H1 (cell line): Measurements from ENCODE around the gene DCAF8. TPM values are rescaled to one million over a fixed set of nuclear protein-coding genes. Genes with fewer than 3 reads are reported as not detected.

ENCODE experiments used
- CTCF ChIA-PET: fragments of 300-600 bp; sonication (Branson Sonifier 250); formaldehyde crosslinking; loops from one replicate; lab custom pipeline; 2021; ENCODE audit not compliant: partially characterized antibody; lab: Charles Lee
- POLR2A ChIA-PET: fragments of 300-600 bp; sonication (Branson Sonifier 250); formaldehyde crosslinking; loops from one replicate; lab custom pipeline; 2021; ENCODE audit warnings: inconsistent platforms; ENCODE audit not compliant: partially characterized antibody; lab: Charles Lee
- DNase-seq, 2 experiments: peaks; one replicate each; pipeline versions ENCODE4 v3.0.0 to v3.0.0-alpha.2; 2010 to 2022; ENCODE audit warnings: low spot score in 2 of 2, low read depth in 1 of 2, mixed read lengths in 1 of 2
- FAIRE-seq: peaks from 2 replicates; lab custom pipeline; 2011; peaks lifted over from hg19 to GRCh38; lab: Jason Lieb, UNC
- H2AFZ ChIP-seq: 2 replicates; pipeline ENCODE4 v1.8.1; 2012; ENCODE audit warnings: low read length, inconsistent platforms
- H2AK5ac ChIP-seq: 2 replicates; pipeline ENCODE4 v1.6.1; 2013; ENCODE audit warnings: low read depth, low read length
- H2BK120ac ChIP-seq: replicated peaks from 2 replicates; pipeline ENCODE3; 2013; ENCODE audit warnings: low read depth, low read length, inconsistent platforms
- H2BK12ac ChIP-seq: 2 replicates; pipeline ENCODE4 v1.6.1; 2013; ENCODE audit warnings: low read depth, low read length
- H2BK15ac ChIP-seq: 2 replicates; pipeline ENCODE4 v1.6.1; 2013; ENCODE audit warnings: low read length
- H2BK20ac ChIP-seq: 2 replicates; pipeline ENCODE4 v1.6.1; 2013; ENCODE audit warnings: low read length
- H2BK5ac ChIP-seq: 2 replicates; pipeline ENCODE4 v1.6.1; 2013; ENCODE audit warnings: low read depth, low read length
- H3K14ac ChIP-seq: 2 replicates; pipeline ENCODE4 v1.6.1; 2013; ENCODE audit warnings: inconsistent platforms; ENCODE audit not compliant: insufficient read length
- H3K18ac ChIP-seq: 2 replicates; pipeline ENCODE4 v1.6.1; 2013; ENCODE audit warnings: low read length; ENCODE audit errors: extremely low read depth
- H3K23ac ChIP-seq: 2 replicates; pipeline ENCODE4 v1.6.1; 2013; ENCODE audit warnings: inconsistent platforms; ENCODE audit not compliant: insufficient read length
- H3K23me2 ChIP-seq: 2 replicates; pipeline ENCODE4 v1.6.1; 2013; ENCODE audit warnings: low read depth, low read length
- H3K27ac ChIP-seq: 2 replicates; pipeline ENCODE4 v1.6.1; 2011; ENCODE audit warnings: low read depth, low read length, inconsistent platforms
- H3K27me3 ChIP-seq, 4 experiments: replicated peaks in 1 of 4; 1 replicate in 1 of 4; 2 replicates in 3 of 4; pipeline versions ENCODE4 v1.6.1 to v1.8.1; 2011 to 2013; ENCODE audit warnings: low read length in 3 of 4, mild to moderate bottlenecking in 3 of 4, inconsistent platforms in 2 of 4, mixed read lengths in 2 of 4, moderate library complexity in 1 of 4; ENCODE audit not compliant: control insufficient read depth in 3 of 4, insufficient read depth in 3 of 4; ENCODE audit errors: extremely low read depth in 1 of 4
- H3K36me3 ChIP-seq, 4 experiments: 2 replicates each; pipeline versions ENCODE4 v1.6.1 to v1.8.1; 2011 to 2013; ENCODE audit warnings: mild to moderate bottlenecking in 4 of 4, low read length in 3 of 4, moderate library complexity in 2 of 4, control low read depth in 1 of 4, inconsistent platforms in 1 of 4; ENCODE audit not compliant: insufficient read depth in 4 of 4, control insufficient read depth in 2 of 4
- H3K4ac ChIP-seq: replicated peaks from 2 replicates; pipeline ENCODE3; 2013; ENCODE audit warnings: low read length, low read depth, mixed read lengths, inconsistent platforms; ENCODE audit not compliant: insufficient read length
- H3K4me1 ChIP-seq, 4 experiments: replicated peaks in 1 of 4; 1 replicate in 1 of 4; 2 replicates in 3 of 4; pipeline versions ENCODE4 v1.6.1 to v1.8.1; 2011 to 2013; ENCODE audit warnings: low read length in 3 of 4, inconsistent platforms in 2 of 4, mixed read lengths in 1 of 4; ENCODE audit not compliant: insufficient read depth in 4 of 4, control insufficient read depth in 3 of 4
- H3K4me2 ChIP-seq, 2 experiments: 2 replicates each; pipeline versions ENCODE4 v1.6.1 to v1.8.1; 2011 to 2013; ENCODE audit warnings: low read depth in 2 of 2, low read length in 2 of 2, control low read depth in 1 of 2, inconsistent platforms in 1 of 2, mild to moderate bottlenecking in 1 of 2; ENCODE audit not compliant: insufficient read depth in 1 of 2
- H3K4me3 ChIP-seq, 4 experiments: fragments of 200-600, 300-600 bp in 1 of 4; sonication (generic), shearing (Covaris generic), sonication (Bioruptor Twin) in 1 of 4; 2 replicates each; pipeline versions ENCODE4 v1.5.1 to v1.8.1; 2011 to 2016; ENCODE audit warnings: low read length in 4 of 4, low read depth in 3 of 4, control low read depth in 2 of 4, inconsistent platforms in 2 of 4, mild to moderate bottlenecking in 2 of 4, mixed read lengths in 1 of 4, moderate library complexity in 1 of 4; ENCODE audit not compliant: insufficient read depth in 2 of 4; ENCODE audit errors: extremely low read depth in 1 of 4
- H3K56ac ChIP-seq: replicated peaks from 2 replicates; pipeline ENCODE3; 2013; ENCODE audit warnings: low read depth, mild to moderate bottlenecking, mixed read lengths, low read length, inconsistent platforms; ENCODE audit not compliant: insufficient read length
- H3K79me1 ChIP-seq: 2 replicates; pipeline ENCODE4 v1.6.1; 2013; ENCODE audit warnings: low read depth, low read length, control low read depth
- H3K79me2 ChIP-seq, 2 experiments: 2 replicates each; pipeline versions ENCODE4 v1.6.1 to v1.8.1; 2012 to 2013; ENCODE audit warnings: low read length in 2 of 2, mild to moderate bottlenecking in 2 of 2, inconsistent platforms in 1 of 2; ENCODE audit not compliant: insufficient read depth in 2 of 2, control insufficient read depth in 1 of 2
- H3K9ac ChIP-seq, 4 experiments: replicated peaks in 1 of 4; 1 replicate in 1 of 4; 2 replicates in 3 of 4; pipeline versions ENCODE4 v1.6.1 to v1.8.1; 2011 to 2013; ENCODE audit warnings: low read depth in 3 of 4, low read length in 3 of 4, control low read depth in 2 of 4, mild to moderate bottlenecking in 2 of 4, moderate library complexity in 2 of 4, inconsistent platforms in 1 of 4; ENCODE audit errors: extremely low read depth in 1 of 4
- H3K9me3 ChIP-seq, 2 experiments: 2 replicates each; pipeline versions ENCODE4 v1.6.1 to v1.8.1; 2012 to 2013; ENCODE audit warnings: mild to moderate bottlenecking in 2 of 2, moderate library complexity in 2 of 2, control low read depth in 1 of 2, inconsistent platforms in 1 of 2, low read depth in 1 of 2, low read length in 1 of 2, mixed read lengths in 1 of 2; ENCODE audit not compliant: insufficient read depth in 2 of 2
- H4K20me1 ChIP-seq, 2 experiments: replicated peaks in 1 of 2; 2 replicates each; pipeline versions ENCODE3 to v1.8.1; 2011 to 2013; ENCODE audit warnings: inconsistent platforms in 2 of 2, low read length in 2 of 2, mild to moderate bottlenecking in 1 of 2; ENCODE audit not compliant: insufficient read depth in 2 of 2, control insufficient read depth in 1 of 2
- H4K5ac ChIP-seq: 2 replicates; pipeline ENCODE4 v1.6.1; 2013; ENCODE audit warnings: low read length, low read depth, mixed read lengths, inconsistent platforms; ENCODE audit not compliant: insufficient read length
- H4K8ac ChIP-seq: 2 replicates; pipeline ENCODE4 v1.8.0; 2013; ENCODE audit warnings: mild to moderate bottlenecking, moderate library complexity, low read length, inconsistent platforms; ENCODE audit not compliant: insufficient read depth; ENCODE audit errors: extremely low read depth
- H4K91ac ChIP-seq: replicated peaks from 2 replicates; pipeline ENCODE3; 2013; ENCODE audit warnings: low read length, mixed read lengths, inconsistent platforms; ENCODE audit not compliant: insufficient read length
- BACH1 ChIP-seq: IDR thresholded peaks from 2 replicates; pipeline ENCODE4 v1.6.1; 2012; ENCODE audit warnings: low read length, improper control_type of control experiment
- CBX8 ChIP-seq: fragments of 300-800, 300-1000 bp; sonication (generic); IDR thresholded peaks from 2 replicates; pipeline ENCODE4 v1.7.1; 2016; ENCODE audit warnings: low read depth, low read length, borderline replicate concordance
- CTBP2 ChIP-seq: IDR thresholded peaks from 2 replicates; pipeline ENCODE4 v1.7.0; 2011; ENCODE audit warnings: borderline replicate concordance, mild to moderate bottlenecking, moderate library complexity, mixed read lengths, low read length; ENCODE audit not compliant: insufficient read depth, insufficient read length
- CTCF ChIP-seq, 3 experiments: IDR thresholded peaks; 1 replicate in 2 of 3; 2 replicates in 1 of 3; pipeline versions ENCODE4 v1.5.1 to v1.6.1; 2011; ENCODE audit warnings: low read length in 3 of 3, mild to moderate bottlenecking in 3 of 3, inconsistent platforms in 2 of 3, low read depth in 1 of 3, moderate library complexity in 1 of 3; ENCODE audit not compliant: insufficient read depth in 1 of 3; ENCODE audit errors: control extremely low read depth in 1 of 3
- GABPA ChIP-seq: IDR thresholded peaks from 2 replicates; pipeline ENCODE4 v1.6.1; 2011; ENCODE audit warnings: mild to moderate bottlenecking, low read length, moderate library complexity, borderline replicate concordance; ENCODE audit not compliant: insufficient read depth
- POLR2AphosphoS5 ChIP-seq: IDR thresholded peaks from 2 replicates; pipeline ENCODE4 v1.6.1; 2011; ENCODE audit warnings: low read depth, low read length
- SIN3A ChIP-seq, 2 experiments: IDR thresholded peaks in 1 of 2; conservative IDR thresholded peaks in 1 of 2; 2 replicates each; pipeline ENCODE4 v1.6.1; 2011 to 2012; ENCODE audit warnings: low read length in 2 of 2, improper control_type of control experiment in 1 of 2, low read depth in 1 of 2, mild to moderate bottlenecking in 1 of 2
- SIRT6 ChIP-seq: IDR thresholded peaks from one replicate; pipeline ENCODE4 v1.7.1; 2012; ENCODE audit warnings: low read length, inconsistent platforms
- YY1 ChIP-seq: IDR thresholded peaks from 2 replicates; pipeline ENCODE4 v1.6.1; 2011; ENCODE audit warnings: low read depth, mild to moderate bottlenecking, low read length
- polyA plus RNA-seq, 7 experiments: library from polyadenylated mRNA; depleted of rRNA in 3 of 7; stranded (reverse) in 5 of 7; unstranded in 2 of 7; fragments of >200 nt in 5 of 7; fragments of 200-250 nt in 2 of 7; gene quantifications; 1 replicate in 5 of 7; 2 replicates in 1 of 7; 4 replicates in 1 of 7; pipeline versions ENCODE4 v1.2.1 to v1.2.3, GENCODE V29; 2011 to 2013; ENCODE audit warnings: missing spikeins in 2 of 7, mixed read lengths in 2 of 7
- total RNA-seq: library from RNA; stranded (reverse); fragmentation: NEBNext Ultra II Directional; extraction: Animal tissue kit (Norgen Biotek cat#: 25700); gene quantifications from 2 replicates; pipeline ENCODE4 v1.2.1, GENCODE V29; 2021

Gene DCAF8
- total and polyA plus RNA-seq, 2 of the 8 experiments (the other 6 are each of a cell fraction or from before 2014, with no cell fraction given): 68.2 to 110 TPM

- Histone ChIP-seq H4K20me1 (peaks cover 2 to 5% of the 10 kb centered on the region in 2 experiments), H3K79me2 (peaks cover 0 to 48% of the 10 kb centered on the region in 2 experiments; a peak in 2 of 4 replicates)
- CTCF ChIA-PET: interaction anchor here (1.0 to 5.7 kb wide), 13 partner anchors 8 to 172 kb away, joined by 3 to 42 read pairs (median 5); no protein-coding TSS in a partner anchor
Observed at GRCh38 chr1:160243767-160244166, 18.6 kb downstream of the DCAF8 start.

More at GRCh38 chr1:160243767-160244166, 18.6 kb downstream of the DCAF8 start:
- Histone ChIP-seq H3K4me3 (no peak overlapping the region), H4K5ac (no peak overlapping the region), H2BK12ac (no peak overlapping the region), H2BK20ac (no peak overlapping the region), H3K4ac (no peak overlapping the region), H3K79me1 (no peaks in the 10 kb centered on the region), H3K27me3 (no peaks in the 10 kb centered on the region), H3K23ac (no peak overlapping the region), H3K4me1 (no peaks in the 10 kb centered on the region), H4K8ac (no peak overlapping the region), H3K56ac (no peak overlapping the region), H2BK120ac (no peak overlapping the region), H2AFZ (no peak overlapping the region), H2AK5ac (no peak overlapping the region), H3K27ac (no peak overlapping the region), H3K9ac (no peak overlapping the region), H2BK15ac (no peak overlapping the region), H3K4me2 (no peak overlapping the region), H3K36me3 (peaks cover 4 to 38% (median 22%) of the 10 kb centered on the region in 4 experiments), H3K18ac (no peak overlapping the region), H2BK5ac (no peak overlapping the region), H3K9me3 (no peaks in the 10 kb centered on the region), H4K91ac (no peak overlapping the region), H3K23me2 (no peaks in the 10 kb centered on the region; the same call in 1 of the 2 replicates), H3K14ac (no peak overlapping the region)
- POLR2A ChIA-PET: interaction anchor here (0.8 to 2.1 kb wide), 9 partner anchors 8 to 64 kb away, joined by 3 to 6 read pairs (median 3); partner anchors contain the start of gene DCAF8
- FAIRE-seq (no peak), DNase-seq (no peak)
- TF ChIP-seq POLR2AphosphoS5 (no peak), SIN3A (conservative IDR thresholded peaks at IDR 0.05 in 1 of 2, IDR thresholded peaks at IDR 0.05 in 1 of 2; ENCODE audit: low read depth in 1 of 2, low read length in 2 of 2) (no peak), BACH1 (no peak), GABPA (no peak), CBX8 (no peak), CTBP2 (no peak), SIRT6 (no peak), CTCF (IDR thresholded peaks at IDR 0.05; ENCODE audit: control extremely low read depth in 1 of 3, insufficient read depth in 1 of 3, low read depth in 1 of 3, low read length in 3 of 3) (no peak), YY1 (no peak)
